Stimulated activated CD8-positive, alpha-beta memory T cell treated with anti-CD3 and anti-CD28 coated beads, Interleukin-15, amount 100 ng/mL, for 1 hour (primary cell): ENCODE results near the gene OR8A1.
"Not testable (repeated sequence)": the region's sequence is repeated elsewhere in the genome, so short reads cannot be mapped to it uniquely, and the experiment has no call there.

ENCODE experiments used
- DNase-seq: peaks from one replicate; pipeline ENCODE4 v3.0.0-alpha.2; 2020; ENCODE audit warnings: low read depth

OR8A1 gene

DNA sequence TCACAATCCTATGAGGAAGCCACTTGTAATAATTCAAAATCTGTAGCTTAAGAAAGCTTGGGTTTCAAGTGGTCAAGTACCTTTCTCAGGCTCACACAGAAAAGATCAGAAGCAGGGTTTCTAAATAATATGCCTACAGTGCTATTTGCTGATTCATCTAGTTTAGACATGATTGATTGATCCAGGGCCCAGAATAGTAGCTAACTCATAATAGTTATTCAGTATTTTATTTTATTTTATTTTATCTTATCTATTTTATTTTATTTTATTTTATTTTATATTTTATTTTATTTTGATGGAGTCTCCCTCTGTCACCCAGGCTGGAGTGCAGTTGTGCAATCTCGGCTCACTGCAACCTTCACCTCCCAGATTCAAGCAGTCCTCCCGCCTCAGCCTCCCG lies 25.5 kb downstream of the OR8A1 start:
- no peak for DNase-seq

DNA sequence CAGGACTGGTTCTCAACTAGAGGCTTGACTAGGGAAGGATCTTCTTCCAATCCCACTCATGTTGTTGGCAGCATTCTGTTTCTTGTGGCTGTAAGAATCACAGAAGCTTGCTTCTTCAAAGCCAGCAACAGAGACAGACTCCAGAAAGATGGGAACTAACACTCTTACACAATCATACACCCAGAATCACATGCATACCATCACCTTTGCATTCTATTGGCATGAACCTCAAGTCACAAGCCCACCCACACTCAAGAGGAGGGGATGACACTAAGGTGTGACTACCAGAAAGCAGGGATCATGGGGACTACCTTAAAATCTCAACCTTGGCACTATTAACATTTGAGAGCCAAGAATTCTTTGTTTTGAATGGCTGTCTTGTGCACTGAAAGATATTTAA lies 27.8 kb downstream of the OR8A1 start:
- no peak for DNase-seq

DNA sequence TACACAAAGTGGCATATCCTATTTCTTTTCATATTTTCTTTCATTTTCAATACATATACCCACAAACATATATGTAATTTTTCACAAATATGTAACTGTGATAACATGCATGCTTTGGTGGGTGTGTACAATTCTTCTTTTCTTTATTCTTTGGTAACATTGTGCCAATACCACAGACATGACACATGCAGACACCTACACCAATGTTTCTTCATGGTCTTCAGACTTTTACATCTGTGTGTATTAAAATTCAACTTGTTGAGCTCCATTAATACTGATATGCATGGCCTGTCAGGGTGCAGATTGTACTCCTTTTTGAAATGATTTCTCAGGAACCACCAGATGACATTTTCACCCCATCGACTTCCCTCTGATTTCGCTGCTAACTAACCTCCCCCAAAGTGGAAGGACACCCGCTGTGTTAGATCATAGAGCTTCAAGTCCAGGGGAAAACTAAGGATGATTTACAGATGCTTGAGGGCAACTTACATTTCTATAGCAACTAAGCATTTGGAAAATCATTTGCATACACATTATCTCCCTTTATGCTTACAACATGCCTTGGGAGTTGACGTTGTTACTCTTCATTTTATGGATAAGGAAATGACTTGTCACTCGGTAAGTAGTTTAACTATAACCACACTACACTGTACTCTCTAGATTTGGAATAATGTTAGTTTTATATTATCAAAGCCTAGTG lies 31.0 kb downstream of the OR8A1 start:
- DNase-seq, result no peak

DNA sequence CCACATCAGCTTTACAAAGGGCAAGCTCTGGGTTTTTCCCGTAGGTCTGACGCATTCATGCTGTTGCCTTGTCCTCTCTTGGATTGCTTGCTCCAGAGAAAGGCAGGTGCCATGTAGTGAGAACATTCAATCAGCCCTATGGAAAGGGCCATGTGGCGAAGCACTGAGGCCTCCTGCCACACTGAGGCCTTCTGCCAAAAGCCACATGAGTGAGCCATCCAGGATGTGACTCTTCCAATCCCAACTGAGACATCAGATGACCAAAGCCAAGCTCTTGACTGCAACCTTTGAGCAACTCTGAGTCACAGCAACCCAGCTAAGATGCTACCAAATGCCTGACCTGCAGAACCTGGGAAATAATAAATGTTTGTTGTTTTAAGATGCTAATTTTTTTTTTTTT lies 32.4 kb downstream of the OR8A1 start:
- no peak for DNase-seq

DNA sequence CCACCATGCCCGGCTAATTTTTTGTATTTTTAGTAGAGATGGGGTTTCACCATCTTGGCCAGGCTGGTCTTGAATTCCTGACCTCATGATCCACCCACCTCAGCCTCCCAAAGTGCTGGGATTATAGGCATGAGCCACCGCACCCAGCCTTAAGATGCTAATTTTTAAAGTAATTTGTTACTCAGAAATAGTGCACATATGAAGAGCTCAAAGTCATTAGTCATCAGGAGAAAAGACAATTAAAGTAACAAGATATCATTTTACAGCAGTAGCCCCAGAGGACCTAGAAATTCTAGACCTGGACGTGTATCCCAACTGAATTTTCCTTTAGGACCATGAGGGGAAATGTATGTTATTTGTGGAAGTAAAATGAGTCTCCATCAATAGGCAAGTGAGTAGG lies 32.9 kb downstream of the OR8A1 start:
- DNase-seq, result not testable (repeated sequence)

DNA sequence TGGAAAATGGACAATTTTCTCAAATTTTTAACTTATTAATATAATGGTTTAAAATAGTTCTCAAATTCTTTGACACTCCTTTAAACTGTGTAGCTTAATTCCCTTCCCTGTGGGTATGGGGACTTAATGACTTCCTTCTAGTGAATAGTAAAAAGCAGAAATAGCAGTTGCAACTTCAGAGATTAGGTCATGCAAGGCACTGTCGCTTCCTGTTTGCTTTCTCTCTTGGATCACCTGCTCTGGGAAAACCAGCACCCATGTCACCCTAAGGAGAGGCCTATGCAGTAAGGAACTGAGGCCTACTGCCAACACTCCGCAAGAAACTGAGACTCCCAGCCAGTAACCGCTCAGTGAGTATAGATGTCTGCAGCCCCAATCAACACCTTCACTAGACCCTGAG lies 35.9 kb downstream of the OR8A1 start:
- no peak for DNase-seq

DNA sequence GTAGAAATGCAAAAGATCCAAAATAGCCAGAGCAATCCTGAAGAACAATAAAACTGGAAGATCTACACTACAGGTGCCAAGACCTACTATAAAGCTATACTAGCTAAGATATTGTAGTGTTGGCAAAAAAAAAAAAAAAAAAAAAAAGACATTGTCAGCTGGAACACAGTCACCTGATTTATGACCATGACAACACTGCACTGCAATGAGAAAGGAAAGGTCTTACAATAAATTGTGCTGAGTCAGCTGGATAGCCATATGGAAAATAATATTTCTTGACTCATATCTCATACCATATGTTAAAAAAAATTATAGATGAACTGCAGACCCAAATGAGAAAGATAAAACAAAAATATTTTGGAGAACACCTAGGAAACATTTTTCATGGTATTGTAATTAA lies 38.4 kb downstream of the OR8A1 start:
- DNase-seq, result no peak

DNA sequence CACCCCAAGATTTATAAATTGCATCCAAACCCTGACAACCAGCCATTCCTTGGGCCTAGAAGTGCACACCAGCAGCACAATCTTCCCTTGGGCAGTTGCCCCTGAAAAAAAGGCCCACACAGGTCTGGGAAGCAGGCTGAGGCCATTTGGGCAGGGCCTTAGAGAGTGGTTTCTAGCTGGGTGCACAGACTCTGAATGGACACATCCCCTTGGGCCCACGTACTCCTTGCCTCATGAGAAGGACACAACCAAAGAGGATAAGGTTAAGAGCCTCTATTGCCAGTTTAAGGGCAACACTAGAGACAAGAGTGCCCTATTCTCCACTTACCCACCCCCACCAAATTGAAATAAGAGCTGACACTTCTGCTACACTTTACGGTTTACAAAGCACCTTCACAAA lies 40.5 kb downstream of the OR8A1 start:
- DNase-seq, result no peak

DNA sequence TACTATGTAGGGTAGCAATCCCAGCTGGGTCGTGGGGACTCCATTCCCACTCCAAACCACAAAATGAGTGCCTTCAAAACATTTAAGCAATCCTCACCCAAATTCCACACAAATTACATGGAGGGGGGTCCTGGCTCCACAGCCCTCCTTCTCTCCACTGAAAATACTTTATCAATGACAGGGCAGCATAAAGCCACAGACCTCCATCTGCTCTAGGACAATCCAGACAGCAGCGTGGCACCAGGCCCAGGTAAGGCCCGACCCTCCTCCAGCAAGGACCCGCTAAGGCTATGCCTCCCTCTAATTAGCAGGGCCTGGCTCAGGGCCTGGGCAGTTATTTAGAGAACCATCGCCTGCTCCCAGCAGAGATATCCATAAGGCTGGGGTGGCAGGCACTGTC lies 41.3 kb downstream of the OR8A1 start, which contains the start of gene PANX3:
Gene PANX3 (plus strand): TSS at position 365 of the 400 bp plus-strand sequence. CDS start 129 bp downstream, outside the sequence.
- DNase-seq, result no peak

DNA sequence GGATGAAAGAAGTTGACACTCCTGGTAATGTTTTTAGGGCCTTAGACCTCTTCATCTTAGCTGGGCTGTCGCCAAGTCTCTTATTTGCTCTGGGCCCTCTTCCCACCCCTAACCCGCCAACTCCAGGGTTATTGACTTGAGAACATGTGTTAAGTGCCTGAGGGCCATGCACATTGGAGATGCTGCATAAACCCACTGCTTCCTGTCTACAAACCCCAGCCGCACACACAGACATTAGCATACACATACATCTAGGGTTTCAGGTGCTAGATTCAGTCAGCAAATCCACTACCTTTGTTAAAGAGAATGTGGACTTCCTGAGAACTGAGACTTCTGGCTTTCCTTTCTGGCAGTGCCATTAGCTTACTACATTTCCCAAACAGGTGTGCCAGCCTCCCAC lies 42.2 kb downstream of the OR8A1 start:
- no peak for DNase-seq

DNA sequence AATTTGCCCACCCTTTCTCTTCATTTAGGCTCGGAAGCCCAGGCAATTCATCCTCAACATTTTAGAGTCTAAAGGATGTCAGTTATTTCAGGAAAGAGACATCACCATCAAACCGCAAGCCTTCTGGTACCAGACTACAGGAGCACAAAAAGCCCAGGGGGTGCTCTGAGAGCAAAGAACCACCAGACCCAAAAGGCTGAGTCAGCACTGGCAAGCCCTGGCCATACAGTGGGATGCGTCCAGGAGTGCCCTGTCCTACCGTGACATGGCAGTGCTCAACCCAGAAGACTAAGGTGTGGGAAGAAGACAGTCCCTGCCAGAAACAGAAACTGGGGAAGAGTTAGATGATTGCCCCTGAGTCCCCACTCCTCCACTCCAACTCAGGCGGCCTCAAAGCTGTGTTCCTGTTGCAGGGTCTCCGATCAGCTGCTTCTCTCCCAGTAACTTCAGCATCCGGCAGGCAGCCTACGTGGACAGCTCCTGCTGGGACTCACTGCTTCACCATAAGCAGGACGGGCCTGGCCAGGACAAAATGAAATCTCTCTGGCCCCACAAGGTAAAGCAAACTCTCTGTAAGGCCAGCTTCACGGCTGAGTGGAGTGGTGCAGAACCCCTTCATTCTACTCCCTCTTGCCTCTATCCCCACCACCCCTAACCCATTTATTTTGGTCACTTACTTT lies 42.9 kb downstream of the OR8A1 start:
- DNase-seq, result no peak

DNA sequence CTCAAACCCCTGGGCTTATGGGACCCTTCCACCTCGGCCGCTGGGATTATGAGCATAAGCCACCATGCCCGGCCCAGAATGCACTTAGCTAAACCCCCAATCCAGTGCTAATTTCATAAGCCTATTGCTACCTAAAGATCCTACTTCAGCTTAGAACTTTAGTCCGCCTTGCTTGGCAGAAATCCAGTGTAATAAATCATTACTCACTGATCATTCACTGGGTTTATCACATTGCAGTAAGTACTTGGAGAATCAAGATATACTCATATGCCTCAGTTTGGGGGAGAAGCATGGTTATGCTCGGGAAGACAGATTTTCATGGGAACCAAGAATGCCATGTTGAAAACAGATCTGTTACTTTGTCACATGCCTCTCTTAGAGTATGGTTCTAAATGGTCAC lies 49.1 kb downstream of the OR8A1 start:
- DNase-seq, result no peak
